K562 (cell line): Measurements from ENCODE around the gene ACO2. TPM values are rescaled to one million over a fixed set of nuclear protein-coding genes. Genes with fewer than 3 reads are reported as not detected.

Experiments
- CCNT2 ChIP-seq: IDR thresholded peaks from 2 replicates; pipeline ENCODE4 v1.6.1; 2011; ENCODE audit warnings: borderline replicate concordance, low read depth, mild to moderate bottlenecking, moderate library complexity, mixed read lengths, low read length; ENCODE audit not compliant: insufficient read length; ENCODE audit errors: extremely low read depth
- CTBP1 ChIP-seq: fragments of 450-650 bp; IDR thresholded peaks from 2 replicates; pipeline ENCODE4 v1.6.1; 2016; ENCODE audit warnings: borderline replicate concordance
- CXXC5 ChIP-seq: fragments of 250-450 bp; sonication (Bioruptor Pico); IDR thresholded peaks from 2 replicates; pipeline ENCODE4 v1.8.0; 2022; ENCODE audit warnings: inconsistent platforms, mild to moderate bottlenecking, moderate library complexity
- EP300 ChIP-seq: IDR thresholded peaks from 2 replicates; pipeline ENCODE4 v1.6.1; 2012; ENCODE audit warnings: low read length, improper control_type of control experiment
- EP400 ChIP-seq: fragments of 450-650 bp; IDR thresholded peaks from 2 replicates; pipeline ENCODE4 v1.6.1; 2017; ENCODE audit warnings: antibody characterized with exemption, mild to moderate bottlenecking, moderate library complexity
- FOXA3 ChIP-seq, 2 experiments: fragments of 450-650 bp in 1 of 2; sonication (generic) in 1 of 2; formaldehyde crosslinking; IDR thresholded peaks in 1 of 2; conservative IDR thresholded peaks in 1 of 2; 2 replicates each; pipeline versions ENCODE4 v1.4.0 to v1.8.0; 2020 to 2022; ENCODE audit warnings: mild to moderate bottlenecking in 2 of 2, missing genetic modification reagents in 1 of 2
- L3MBTL2 ChIP-seq: fragments of 450-650 bp; IDR thresholded peaks from 2 replicates; pipeline ENCODE4 v1.6.1; 2016; ENCODE audit warnings: mild to moderate bottlenecking, moderate library complexity
- MYNN ChIP-seq, 2 experiments: sonication (generic); formaldehyde crosslinking in 1 of 2; IDR thresholded peaks; 2 replicates each; pipeline versions ENCODE4 v1.5.0 to v1.6.1; 2016 to 2020; ENCODE audit warnings: antibody characterized with exemption in 1 of 2, missing genetic modification reagents in 1 of 2
- NCOR1 ChIP-seq: fragments of 450-650 bp; IDR thresholded peaks from 2 replicates; pipeline ENCODE4 v1.6.1; 2016; ENCODE audit warnings: mild to moderate bottlenecking, moderate library complexity
- NR1H2 ChIP-seq: sonication (generic); formaldehyde crosslinking; IDR thresholded peaks from 2 replicates; pipeline ENCODE4 v1.4.0; 2020; ENCODE audit warnings: mild to moderate bottlenecking, missing genetic modification reagents
- POLR2G ChIP-seq: fragments of 200-400 bp; formaldehyde crosslinking; IDR thresholded peaks from 2 replicates; pipeline ENCODE4 v1.6.1; 2017; ENCODE audit warnings: low read depth, mild to moderate bottlenecking, antibody characterized with exemption, low read length, moderate library complexity
- RBFOX2 ChIP-seq: fragments of 200-400 bp; formaldehyde crosslinking; IDR thresholded peaks from 2 replicates; pipeline ENCODE4 v1.6.1; 2017; ENCODE audit warnings: low read depth, mild to moderate bottlenecking, low read length, moderate library complexity
- RCOR1 ChIP-seq, 2 experiments: IDR thresholded peaks; 2 replicates each; pipeline ENCODE4 v1.6.1; 2012; ENCODE audit warnings: low read depth in 2 of 2, low read length in 2 of 2, borderline replicate concordance in 1 of 2, improper control_type of control experiment in 1 of 2
- RNF2 ChIP-seq: sonication (generic); IDR thresholded peaks from 2 replicates; pipeline ENCODE4 v1.6.1; 2016
- SMAD4 ChIP-seq: fragments of 250-450 bp; sonication (Bioruptor Pico); conservative IDR thresholded peaks from 2 replicates; pipeline ENCODE4 v1.8.0; 2021; ENCODE audit warnings: inconsistent platforms, mild to moderate bottlenecking, moderate library complexity
- ZBTB7A ChIP-seq: IDR thresholded peaks from 2 replicates; pipeline ENCODE4 v1.6.1; 2011; ENCODE audit warnings: low read depth, mild to moderate bottlenecking, low read length, moderate library complexity, borderline replicate concordance; ENCODE audit not compliant: control insufficient read depth
- ZNF316 ChIP-seq: fragments of 450-650 bp; IDR thresholded peaks from 2 replicates; pipeline ENCODE4 v1.6.1; 2016
- polyA plus RNA-seq, 8 experiments: library from polyadenylated mRNA; depleted of rRNA in 4 of 8; stranded (reverse) in 5 of 8; unstranded in 3 of 8; fragments of >200 nt; fragmentation: Nextera tagmentation in 2 of 8; fragmentation: Illumina TruSeq in 1 of 8; extraction: Ambion mirVana in 2 of 8; extraction: Trizol in 1 of 8; gene quantifications; 2 replicates each; pipeline versions ENCODE4 v1.2.1 to v1.2.3, GENCODE V29; 2011 to 2014; ENCODE audit warnings: inconsistent platforms in 1 of 8, missing spikeins in 1 of 8
- total RNA-seq, 7 experiments: library from RNA; depleted of rRNA in 6 of 7; stranded (reverse); fragments of >200 nt in 6 of 7; fragmentation: Illumina TruSeq in 2 of 7; extraction: Trizol in 2 of 7; gene quantifications; 2 replicates each; pipeline versions ENCODE4 v1.2.1 to v1.2.3, GENCODE V29; 2011 to 2021; ENCODE audit warnings: low replicate concordance in 1 of 7
- TF ChIP-seq, protein P1 (sequence below), 2 experiments: fragments of 450-650 bp; conservative IDR thresholded peaks; 2 replicates each; pipeline ENCODE4 v1.6.1; 2017; ENCODE audit warnings: mild to moderate bottlenecking in 2 of 2, moderate library complexity in 2 of 2

The ACO2 gene
- total and polyA plus RNA-seq, 9 of the 15 experiments (the other 6 are each of a cell fraction or from before 2014, with no cell fraction given): 16.2 to 119 (median 43.2) TPM

DNA sequence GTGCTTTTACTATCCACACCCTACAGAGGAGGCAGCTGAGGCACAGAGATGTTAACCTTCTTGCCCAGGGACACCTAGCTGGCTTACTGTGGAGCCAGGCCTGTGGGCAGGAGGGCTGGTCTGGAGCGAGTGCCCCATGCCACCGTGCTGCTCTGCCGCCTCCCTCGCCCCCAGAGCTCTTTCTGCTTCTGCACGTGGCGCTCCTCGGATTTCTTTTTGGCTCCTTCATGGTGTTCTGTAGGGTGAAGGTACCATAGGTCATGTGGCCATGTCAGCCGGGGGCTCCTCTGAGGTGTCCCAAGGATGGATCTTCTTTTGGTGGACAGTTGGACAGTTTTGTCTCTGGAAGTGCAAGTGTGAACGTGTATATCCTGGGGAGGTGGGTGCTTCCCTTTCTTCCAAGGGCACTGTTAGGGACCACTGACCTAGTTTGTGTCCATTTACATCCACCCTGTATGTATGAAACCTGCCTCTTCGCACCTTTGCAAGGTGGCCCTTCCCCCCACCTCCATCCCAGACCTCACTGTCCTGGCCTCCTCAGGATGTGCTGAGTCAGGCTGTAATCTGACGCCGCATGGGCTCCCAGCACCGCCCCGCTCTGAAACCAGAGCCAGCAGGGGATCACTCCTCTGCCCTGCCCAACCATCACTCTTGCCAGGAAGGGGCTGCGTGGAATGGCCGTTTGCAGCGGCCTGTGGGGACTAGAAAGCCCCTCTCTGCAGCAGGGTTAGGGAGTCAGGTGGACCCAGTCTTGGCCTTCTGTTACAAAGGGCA lies 43.7 kb downstream of the ACO2 start (continued):
- 0 out of 2 replicates have a peak, but pooled peaks have one; percentile 36 for TF ChIP-seq SMAD4 (CRISPR knock-in tag)
- peak in 1 of 2 experiments; percentile 83; a peak in 2 of 4 replicates for TF ChIP-seq RCOR1 (IDR thresholded peaks at IDR 0.05; ENCODE audit: borderline replicate concordance in 1 of 2, low read depth in 2 of 2, low read length in 2 of 2)
- 0 out of 2 replicates have a peak, but pooled peaks have one; percentile 7 for TF ChIP-seq NCOR1
- no peak for TF ChIP-seq FOXA3 (CRISPR knock-in tag; conservative IDR thresholded peaks at IDR 0.05 in 1 of 2, IDR thresholded peaks at IDR 0.05 in 1 of 2)
- peak; percentile 44; the same call in 1 of the 2 replicates for TF ChIP-seq POLR2G
- peak; percentile 46; the same call in 1 of the 2 replicates for TF ChIP-seq CXXC5
- no peak for TF ChIP-seq NR1H2
- peak; percentile 40; the same call in 1 of the 2 replicates for TF ChIP-seq EP400
- peak; percentile 38 for TF ChIP-seq CCNT2
- TF ChIP-seq RNF2: peak; percentile 71
- peak; percentile 92 for TF ChIP-seq L3MBTL2
- peak; percentile 41; the same call in 1 of the 2 replicates for TF ChIP-seq EP300
- TF ChIP-seq RBFOX2: 0 out of 2 replicates have a peak, but pooled peaks have one; percentile 33
- peak; percentile 100 for TF ChIP-seq ZNF316
- peak; percentile 90 for TF ChIP-seq CTBP1
- TF ChIP-seq, protein P1, sequence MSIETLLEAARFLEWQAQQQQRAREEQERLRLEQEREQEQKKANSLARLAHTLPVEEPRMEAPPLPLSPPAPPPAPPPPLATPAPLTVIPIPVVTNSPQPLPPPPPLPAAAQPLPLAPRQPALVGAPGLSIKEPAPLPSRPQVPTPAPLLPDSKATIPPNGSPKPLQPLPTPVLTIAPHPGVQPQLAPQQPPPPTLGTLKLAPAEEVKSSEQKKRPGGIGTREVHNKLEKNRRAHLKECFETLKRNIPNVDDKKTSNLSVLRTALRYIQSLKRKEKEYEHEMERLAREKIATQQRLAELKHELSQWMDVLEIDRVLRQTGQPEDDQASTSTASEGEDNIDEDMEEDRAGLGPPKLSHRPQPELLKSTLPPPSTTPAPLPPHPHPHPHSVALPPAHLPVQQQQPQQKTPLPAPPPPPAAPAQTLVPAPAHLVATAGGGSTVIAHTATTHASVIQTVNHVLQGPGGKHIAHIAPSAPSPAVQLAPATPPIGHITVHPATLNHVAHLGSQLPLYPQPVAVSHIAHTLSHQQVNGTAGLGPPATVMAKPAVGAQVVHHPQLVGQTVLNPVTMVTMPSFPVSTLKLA (conservative IDR thresholded peaks at IDR 0.05): peak in 1 of 2 experiments; percentile 26; a peak in 1 of 4 replicates
- peak; percentile 50; the same call in 1 of the 2 replicates for TF ChIP-seq MYNN (IDR thresholded peaks at IDR 0.05)
- no peak for TF ChIP-seq MYNN (CRISPR knock-in tag; IDR thresholded peaks at IDR 0.05)
- peak; percentile 49; the same call in 1 of the 2 replicates for TF ChIP-seq ZBTB7A
